Measurements from ENCODE around the gene NKAIN2.

- no peak for TF ChIP-seq CTCF (conservative IDR thresholded peaks at IDR 0.05 in 1 of 2, IDR thresholded peaks at IDR 0.05 in 1 of 2; ENCODE audit: extremely low read depth in 1 of 2, insufficient read depth in 1 of 2, low read depth in 1 of 2, low read length in 2 of 2)
- no peak for TF ChIP-seq EZH2 (IDR thresholded peaks at IDR 0.05; ENCODE audit: borderline replicate concordance, low read length)
These were observed 1054.9 kb downstream of the NKAIN2 start for GRCh38 chr6:124858564-124858963.

All from mammary epithelial cell (primary cell).